ENCODE measurements around the gene ASPSCR1.

Gene ASPSCR1

DNA sequence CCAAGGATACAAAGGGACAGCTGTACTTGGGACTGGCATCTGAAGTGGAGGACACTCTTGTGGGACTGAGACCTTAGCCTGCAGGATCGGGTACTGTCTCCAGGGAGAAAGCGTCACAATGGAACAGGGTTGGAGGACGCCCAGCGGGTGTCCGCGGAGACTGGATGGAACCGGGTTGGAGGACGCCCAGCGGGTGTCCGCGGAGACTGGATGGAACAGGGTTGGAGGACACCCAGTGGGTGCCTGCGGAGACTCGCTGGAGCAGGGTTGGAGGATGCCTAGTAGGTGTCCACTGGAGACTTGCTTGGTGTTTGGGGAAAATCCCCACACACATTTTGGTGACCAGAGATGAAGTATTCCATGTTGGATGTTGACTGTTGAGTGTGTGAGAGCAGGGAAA lies 30.2 kb upstream of the ASPSCR1 start, which contains the start of gene MYADML2:
TSS of gene MYADML2 (minus strand) at position 45 of the 400 bp plus-strand sequence. CDS start 5,492 bp downstream, outside the sequence.
- Histone ChIP-seq H3K9ac (ENCODE audit: low read length) (no peak within 1 kb of the TSS), H2AFZ (ENCODE audit: low read depth, low read length) (no peak within 1 kb of the TSS), H3K18ac (ENCODE audit: low read depth in 1 of 2, low read length in 2 of 2) (no peak within 1 kb of the TSS), H3K4me1 (ENCODE audit: control insufficient read depth, insufficient read depth, low read depth, low read length) (no peaks in the 10 kb centered on the region), H3K14ac (ENCODE audit: low read length in 2 of 2) (no peak within 1 kb of the TSS), H2BK12ac (ENCODE audit: low read length in 2 of 2) (no peak within 1 kb of the TSS), H3K9me3 (ENCODE audit: control insufficient read depth, low read length) (no peaks in the 10 kb centered on the region), H3K79me1 (replicated peaks; ENCODE audit: low read length, poor library complexity, severe bottlenecking) (no peaks in the 10 kb centered on the region), H3K36me3 (ENCODE audit: control insufficient read depth in 1 of 2, insufficient read depth in 2 of 2, low read depth in 1 of 2, low read length in 2 of 2) (no peaks in the 10 kb centered on the region), H2AK5ac (ENCODE audit: low read length, severe bottlenecking) (no peak within 1 kb of the TSS), H3K23ac (ENCODE audit: low read length in 2 of 2) (no peak within 1 kb of the TSS), H3K4me3 (ENCODE audit: insufficient read depth in 1 of 2, low read depth in 1 of 2, low read length in 2 of 2) (no peak within 1 kb of the TSS), H3K27me3 (ENCODE audit: control insufficient read depth in 1 of 2, insufficient read depth in 1 of 2, low read length in 2 of 2) (peaks cover 2 to 34% of the 10 kb centered on the region in 2 experiments), H3K27ac (ENCODE audit: low read length, poor library complexity, severe bottlenecking) (no peak within 1 kb of the TSS), H2BK5ac (ENCODE audit: low read depth, low read length, poor library complexity, severe bottlenecking) (no peak within 1 kb of the TSS), H4K8ac (ENCODE audit: low read length) (no peak within 1 kb of the TSS), H2BK120ac (ENCODE audit: low read depth, low read length) (no peak within 1 kb of the TSS), H3K4me2 (ENCODE audit: low read length, poor library complexity, severe bottlenecking) (no peak within 1 kb of the TSS), H4K91ac (ENCODE audit: low read length) (no peak within 1 kb of the TSS), H2BK15ac (ENCODE audit: low read depth, poor library complexity, severe bottlenecking) (no peak within 1 kb of the TSS), H3K4ac (ENCODE audit: low read depth in 1 of 2, low read length in 2 of 2) (no peak within 1 kb of the TSS)
- 81% methylated on average over 10 of the region's 13 CpGs for WGBS
- no peak for DNase-seq

DNA sequence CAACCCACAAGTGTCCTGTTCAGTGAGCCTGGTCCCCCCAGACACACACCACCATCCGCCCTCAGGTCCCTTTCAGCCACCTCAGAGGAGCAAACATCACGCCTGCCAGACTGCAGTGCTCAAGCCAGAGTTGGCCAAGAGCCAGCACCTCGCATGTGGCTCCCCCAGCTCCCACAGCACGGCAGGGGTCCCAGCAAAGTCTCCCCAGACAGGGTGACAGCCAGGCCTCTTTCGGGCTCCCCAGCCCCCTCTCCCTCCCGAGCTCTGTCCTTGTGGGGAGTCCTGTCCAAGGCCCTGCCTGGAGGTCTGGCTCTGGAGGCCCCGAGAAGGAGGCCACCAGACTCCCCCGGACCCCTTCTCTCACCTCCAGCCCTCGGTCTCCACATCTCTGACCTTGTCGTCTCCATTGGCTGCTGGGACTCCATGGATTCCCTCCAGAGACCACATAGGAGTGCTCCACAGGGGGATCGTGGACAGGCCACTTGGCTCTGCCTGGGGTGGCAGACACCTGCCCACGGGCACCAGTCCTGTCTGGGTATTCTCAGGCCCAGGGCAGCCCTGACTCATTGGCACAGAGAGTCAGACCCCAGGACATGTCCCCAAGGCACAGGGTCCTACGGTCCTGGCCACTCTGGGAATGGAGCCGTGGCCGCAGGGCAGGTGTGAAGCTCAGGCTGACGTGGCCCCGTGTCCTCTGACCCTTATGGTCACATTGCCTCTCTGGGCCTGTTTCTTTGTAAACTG lies 28.6 kb upstream of the ASPSCR1 start:
- H2AFZ ChIP-seq (ENCODE audit: low read depth, low read length), result no peak overlapping the region
- no peak overlapping the region for H3K4ac ChIP-seq (ENCODE audit: low read depth in 1 of 2, low read length in 2 of 2)
- no peak overlapping the region for H2BK120ac ChIP-seq (ENCODE audit: low read depth, low read length)
- H2BK5ac ChIP-seq (ENCODE audit: low read depth, low read length, poor library complexity, severe bottlenecking), result no peak overlapping the region
- H3K18ac ChIP-seq (ENCODE audit: low read depth in 1 of 2, low read length in 2 of 2), result no peak overlapping the region
- no peaks in the 10 kb centered on the region for H3K79me1 ChIP-seq (replicated peaks; ENCODE audit: low read length, poor library complexity, severe bottlenecking)
- no peak for DNase-seq
- peaks cover 0 to 34% of the 10 kb centered on the region in 2 experiments for H3K27me3 ChIP-seq (ENCODE audit: control insufficient read depth in 1 of 2, insufficient read depth in 1 of 2, low read length in 2 of 2)
- no peaks in the 10 kb centered on the region for H3K9me3 ChIP-seq (ENCODE audit: control insufficient read depth, low read length)
- no peak overlapping the region for H4K91ac ChIP-seq (ENCODE audit: low read length)
- no peak overlapping the region for H2BK12ac ChIP-seq (ENCODE audit: low read length in 2 of 2)
- H3K14ac ChIP-seq (ENCODE audit: low read length in 2 of 2), result no peak overlapping the region
- no peak overlapping the region for H3K4me3 ChIP-seq (ENCODE audit: insufficient read depth in 1 of 2, low read depth in 1 of 2, low read length in 2 of 2)
- WGBS, result 84% methylated on average over 16 of the region's 17 CpGs
- no peak overlapping the region for H2AK5ac ChIP-seq (ENCODE audit: low read length, severe bottlenecking)
- H3K4me2 ChIP-seq (ENCODE audit: low read length, poor library complexity, severe bottlenecking), result no peak overlapping the region
- no peak overlapping the region for H2BK15ac ChIP-seq (ENCODE audit: low read depth, poor library complexity, severe bottlenecking)
- peaks cover 2% of the 10 kb centered on the region for H3K4me1 ChIP-seq (ENCODE audit: control insufficient read depth, insufficient read depth, low read depth, low read length)
- H3K27ac ChIP-seq (ENCODE audit: low read length, poor library complexity, severe bottlenecking), result no peak overlapping the region
- H4K8ac ChIP-seq (ENCODE audit: low read length), result no peak overlapping the region
- H3K36me3 ChIP-seq (ENCODE audit: control insufficient read depth in 1 of 2, insufficient read depth in 2 of 2, low read depth in 1 of 2, low read length in 2 of 2), result no peaks in the 10 kb centered on the region
- H3K23ac ChIP-seq (ENCODE audit: low read length in 2 of 2), result no peak overlapping the region
- H3K9ac ChIP-seq (ENCODE audit: low read length), result no peak overlapping the region

DNA sequence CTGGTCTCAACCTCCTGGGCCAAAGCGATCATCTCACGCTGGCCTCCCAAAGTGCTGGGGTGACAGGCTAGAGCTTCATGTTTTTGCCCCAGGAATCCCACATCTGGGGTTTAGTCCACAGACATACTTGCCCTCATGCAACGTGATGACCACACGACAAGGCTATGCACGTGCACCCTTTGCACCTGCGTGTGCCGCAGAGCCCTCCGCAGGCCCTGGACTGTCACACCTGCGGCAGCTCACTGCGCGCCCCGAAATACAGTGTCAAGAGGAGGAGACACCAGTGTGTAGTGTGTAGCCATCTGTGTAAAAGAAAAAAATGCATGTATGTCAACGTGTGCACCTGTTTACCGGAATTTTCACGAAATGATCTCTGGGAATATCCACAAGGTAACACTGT lies 26.9 kb upstream of the ASPSCR1 start:
- Histone ChIP-seq H2BK12ac (ENCODE audit: low read length in 2 of 2) (no peak overlapping the region), H4K8ac (ENCODE audit: low read length) (no peak overlapping the region), H2AK5ac (ENCODE audit: low read length, severe bottlenecking) (no peak overlapping the region), H3K9me3 (ENCODE audit: control insufficient read depth, low read length) (no peaks in the 10 kb centered on the region), H3K79me1 (replicated peaks; ENCODE audit: low read length, poor library complexity, severe bottlenecking) (no peaks in the 10 kb centered on the region), H3K27ac (ENCODE audit: low read length, poor library complexity, severe bottlenecking) (no peak overlapping the region), H3K18ac (ENCODE audit: low read depth in 1 of 2, low read length in 2 of 2) (no peak overlapping the region), H3K23ac (ENCODE audit: low read length in 2 of 2) (no peak overlapping the region), H2BK120ac (ENCODE audit: low read depth, low read length) (no peak overlapping the region), H3K4me2 (ENCODE audit: low read length, poor library complexity, severe bottlenecking) (no peak overlapping the region), H3K36me3 (ENCODE audit: control insufficient read depth in 1 of 2, insufficient read depth in 2 of 2, low read depth in 1 of 2, low read length in 2 of 2) (no peaks in the 10 kb centered on the region), H3K4me3 (ENCODE audit: insufficient read depth in 1 of 2, low read depth in 1 of 2, low read length in 2 of 2) (no peak overlapping the region), H2BK15ac (ENCODE audit: low read depth, poor library complexity, severe bottlenecking) (no peak overlapping the region), H4K91ac (ENCODE audit: low read length) (no peak overlapping the region), H3K4ac (ENCODE audit: low read depth in 1 of 2, low read length in 2 of 2) (no peak overlapping the region), H3K9ac (ENCODE audit: low read length) (no peak overlapping the region), H3K27me3 (ENCODE audit: control insufficient read depth in 1 of 2, insufficient read depth in 1 of 2, low read length in 2 of 2) (peaks cover 0 to 33% of the 10 kb centered on the region in 2 experiments), H2BK5ac (ENCODE audit: low read depth, low read length, poor library complexity, severe bottlenecking) (no peak overlapping the region), H2AFZ (ENCODE audit: low read depth, low read length) (no peak overlapping the region), H3K4me1 (ENCODE audit: control insufficient read depth, insufficient read depth, low read depth, low read length) (peaks cover 10% of the 10 kb centered on the region), H3K14ac (ENCODE audit: low read length in 2 of 2) (no peak overlapping the region)
- DNase-seq, result no peak
- WGBS, result 85% methylated on average over 15 of the region's 15 CpGs

DNA sequence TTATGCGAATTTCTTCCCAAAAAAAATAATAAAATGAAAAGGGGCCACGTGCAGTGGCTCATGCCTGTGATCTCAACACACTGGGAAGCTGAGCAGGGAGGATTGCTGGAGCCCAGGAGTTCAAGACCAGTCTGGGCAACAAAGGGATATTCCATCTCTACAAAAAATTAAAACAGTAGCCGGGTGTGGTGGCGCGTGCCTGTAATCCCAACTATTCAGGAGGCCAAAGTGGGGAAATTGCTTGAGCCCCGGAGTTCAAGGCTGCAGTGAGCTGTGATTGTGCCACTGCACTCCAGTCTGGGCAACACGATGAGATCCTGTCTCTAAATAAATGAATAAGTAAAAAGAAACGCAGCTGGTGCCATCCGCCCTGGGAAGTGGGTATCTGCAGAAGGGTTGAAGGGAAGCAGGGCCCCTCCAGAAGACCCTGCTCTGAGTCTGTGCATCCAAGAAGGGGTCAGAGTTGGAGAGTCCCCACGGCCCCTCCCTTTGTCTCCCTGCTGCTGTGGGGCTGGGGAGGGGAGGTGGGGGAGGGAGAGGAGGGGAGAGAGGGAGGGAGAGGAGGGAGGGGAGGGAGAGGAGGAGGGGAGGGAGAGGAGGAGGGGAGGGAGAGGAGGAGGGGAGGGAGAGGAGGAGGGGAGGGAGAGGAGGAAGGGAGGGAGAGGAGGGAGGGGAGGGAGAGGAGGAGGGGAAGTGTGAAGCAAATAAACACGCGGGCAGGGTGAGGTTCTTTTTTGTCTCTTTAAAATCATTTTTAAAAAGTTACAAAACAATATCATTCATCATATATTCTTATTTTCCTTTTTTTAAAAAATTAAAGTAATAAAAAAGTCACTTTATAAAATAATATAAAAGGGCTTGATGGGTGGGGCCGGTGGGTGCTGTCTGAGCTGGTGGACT lies 25.4 kb upstream of the ASPSCR1 start:
- no peak for DNase-seq
- H2BK5ac ChIP-seq (ENCODE audit: low read depth, low read length, poor library complexity, severe bottlenecking), result no peak overlapping the region
- peaks cover 0 to 43% of the 10 kb centered on the region in 2 experiments for H3K27me3 ChIP-seq (ENCODE audit: control insufficient read depth in 1 of 2, insufficient read depth in 1 of 2, low read length in 2 of 2)
- no peak overlapping the region for H3K18ac ChIP-seq (ENCODE audit: low read depth in 1 of 2, low read length in 2 of 2)
- H3K4me3 ChIP-seq (ENCODE audit: insufficient read depth in 1 of 2, low read depth in 1 of 2, low read length in 2 of 2), result no peak overlapping the region
- H3K14ac ChIP-seq (ENCODE audit: low read length in 2 of 2), result no peak overlapping the region
- 71% methylated on average over 10 of the region's 13 CpGs for WGBS
- no peak overlapping the region for H2AFZ ChIP-seq (ENCODE audit: low read depth, low read length)
- no peak overlapping the region for H2BK15ac ChIP-seq (ENCODE audit: low read depth, poor library complexity, severe bottlenecking)
- H3K9ac ChIP-seq (ENCODE audit: low read length), result no peak overlapping the region
- H3K4ac ChIP-seq (ENCODE audit: low read depth in 1 of 2, low read length in 2 of 2), result no peak overlapping the region
- peaks cover 13% of the 10 kb centered on the region for H3K4me1 ChIP-seq (ENCODE audit: control insufficient read depth, insufficient read depth, low read depth, low read length)
- no peak overlapping the region for H3K4me2 ChIP-seq (ENCODE audit: low read length, poor library complexity, severe bottlenecking)
- H3K27ac ChIP-seq (ENCODE audit: low read length, poor library complexity, severe bottlenecking), result no peak overlapping the region
- no peak overlapping the region for H4K8ac ChIP-seq (ENCODE audit: low read length)
- no peaks in the 10 kb centered on the region for H3K36me3 ChIP-seq (ENCODE audit: control insufficient read depth in 1 of 2, insufficient read depth in 2 of 2, low read depth in 1 of 2, low read length in 2 of 2)
- H2AK5ac ChIP-seq (ENCODE audit: low read length, severe bottlenecking), result no peak overlapping the region
- no peaks in the 10 kb centered on the region for H3K79me1 ChIP-seq (replicated peaks; ENCODE audit: low read length, poor library complexity, severe bottlenecking)
- no peak overlapping the region for H2BK12ac ChIP-seq (ENCODE audit: low read length in 2 of 2)
- no peak overlapping the region for H3K23ac ChIP-seq (ENCODE audit: low read length in 2 of 2)
- H3K9me3 ChIP-seq (ENCODE audit: control insufficient read depth, low read length), result no peaks in the 10 kb centered on the region
- no peak overlapping the region for H2BK120ac ChIP-seq (ENCODE audit: low read depth, low read length)
- no peak overlapping the region for H4K91ac ChIP-seq (ENCODE audit: low read length)

All from mesenchymal stem cell (in vitro differentiated cells and primary cell).